Measurements from ENCODE around the gene GNL1. TPM values are rescaled to one million over a fixed set of nuclear protein-coding genes. Genes with fewer than 3 reads are reported as not detected.

Gene GNL1
- total RNA-seq, 1 experiment from 2014 or later = 34.7 TPM

DNA sequence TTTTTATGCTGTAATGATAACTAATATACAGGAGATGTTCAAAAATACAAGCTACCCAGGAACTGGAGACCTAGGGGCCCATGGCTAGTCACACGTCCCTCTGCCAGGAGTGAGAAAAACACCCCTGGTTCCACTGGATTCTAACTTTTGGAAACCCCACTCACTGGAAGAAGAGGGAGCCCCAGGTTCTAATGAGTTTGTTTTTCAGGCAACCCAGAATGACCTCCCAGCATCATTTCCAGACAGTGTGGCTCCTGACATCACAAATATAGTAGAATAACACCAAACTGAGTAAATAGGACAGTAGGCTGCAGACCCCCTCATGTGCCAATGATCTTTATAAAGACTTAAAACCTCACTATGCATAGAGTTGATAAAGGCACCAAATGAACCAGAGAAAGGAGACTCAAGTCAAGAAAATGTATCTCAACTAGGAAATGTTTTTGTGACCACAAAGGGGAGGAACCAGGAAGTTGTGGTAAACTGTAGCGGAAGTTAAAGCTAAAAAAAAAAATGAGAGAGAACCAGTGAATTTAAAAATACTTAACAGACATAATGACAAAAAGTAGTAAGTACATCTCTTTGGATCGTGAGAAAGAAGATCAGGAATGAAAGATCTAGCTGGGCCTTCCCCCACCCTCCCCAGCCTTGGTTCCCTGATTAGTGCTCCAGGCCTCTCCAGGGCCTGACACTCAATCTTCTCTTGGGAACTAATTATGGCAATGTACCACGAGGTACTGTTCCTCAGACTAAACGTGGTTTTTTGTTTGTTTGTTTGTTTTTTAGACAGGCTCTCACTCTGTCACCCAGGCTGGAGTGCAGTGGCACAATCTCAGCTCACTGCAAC lies 47.2 kb downstream of the GNL1 start:
- H3F3A ChIP-seq (ENCODE audit: low read length, unreplicated experiment) = no peaks in the 10 kb centered on the region
- H3K4me2 ChIP-seq (ENCODE audit: low read length) = no peak overlapping the region
- POLR2A ChIA-PET (ENCODE audit: unreplicated experiment) = interaction anchor here (0.7 kb wide), 1 partner anchor 12 kb away, joined by 3 read pairs; no protein-coding TSS in a partner anchor
- H3K9ac ChIP-seq (ENCODE audit: low read length) = no peak overlapping the region
- no peak overlapping the region for H3K4me3 ChIP-seq (ENCODE audit: low read length)
- CTCF ChIA-PET = no interaction called here
- DNase-seq (peak; percentile 25), ATAC-seq (no peak)
- no TSS peak for BruUV-seq (replicated peaks)
- 0 out of 2 replicates have a peak, but pooled peaks cover 7% of the 10 kb centered on the region for H3K4me1 ChIP-seq (ENCODE audit: insufficient read depth, low read length)
- intact Hi-C loops (cut with micrococcal nuclease) = no loop called here
- H3K9me3 ChIP-seq (ENCODE audit: low read length) = no peaks in the 10 kb centered on the region
- TF ChIP-seq CTCF (conservative IDR thresholded peaks at IDR 0.05; ENCODE audit: low read depth, low read length) = no peak
- TF ChIP-seq EZH2 (IDR thresholded peaks at IDR 0.05; ENCODE audit: low read length, unreplicated experiment) = no peak
- TF ChIP-seq EZH2phosphoT487 (IDR thresholded peaks at IDR 0.05; ENCODE audit: borderline replicate concordance, low read length) = no peak
- no peak overlapping the region for H3K27ac ChIP-seq (ENCODE audit: low read length)
- H3K27me3 ChIP-seq (ENCODE audit: low read length) = no peaks in the 10 kb centered on the region
- H3K9me2 ChIP-seq (replicated peaks; ENCODE audit: low read length) = no peaks in the 10 kb centered on the region
- no peaks in the 10 kb centered on the region for H4K20me1 ChIP-seq (ENCODE audit: low read length)
- no peaks in the 10 kb centered on the region for H3K36me3 ChIP-seq (ENCODE audit: low read depth, low read length)
- H3K79me2 ChIP-seq (ENCODE audit: low read length) = no peaks in the 10 kb centered on the region
- peak overlapping the region; percentile 40; the same call in 1 of the 2 replicates for H2AFZ ChIP-seq (ENCODE audit: low read length)

DNA sequence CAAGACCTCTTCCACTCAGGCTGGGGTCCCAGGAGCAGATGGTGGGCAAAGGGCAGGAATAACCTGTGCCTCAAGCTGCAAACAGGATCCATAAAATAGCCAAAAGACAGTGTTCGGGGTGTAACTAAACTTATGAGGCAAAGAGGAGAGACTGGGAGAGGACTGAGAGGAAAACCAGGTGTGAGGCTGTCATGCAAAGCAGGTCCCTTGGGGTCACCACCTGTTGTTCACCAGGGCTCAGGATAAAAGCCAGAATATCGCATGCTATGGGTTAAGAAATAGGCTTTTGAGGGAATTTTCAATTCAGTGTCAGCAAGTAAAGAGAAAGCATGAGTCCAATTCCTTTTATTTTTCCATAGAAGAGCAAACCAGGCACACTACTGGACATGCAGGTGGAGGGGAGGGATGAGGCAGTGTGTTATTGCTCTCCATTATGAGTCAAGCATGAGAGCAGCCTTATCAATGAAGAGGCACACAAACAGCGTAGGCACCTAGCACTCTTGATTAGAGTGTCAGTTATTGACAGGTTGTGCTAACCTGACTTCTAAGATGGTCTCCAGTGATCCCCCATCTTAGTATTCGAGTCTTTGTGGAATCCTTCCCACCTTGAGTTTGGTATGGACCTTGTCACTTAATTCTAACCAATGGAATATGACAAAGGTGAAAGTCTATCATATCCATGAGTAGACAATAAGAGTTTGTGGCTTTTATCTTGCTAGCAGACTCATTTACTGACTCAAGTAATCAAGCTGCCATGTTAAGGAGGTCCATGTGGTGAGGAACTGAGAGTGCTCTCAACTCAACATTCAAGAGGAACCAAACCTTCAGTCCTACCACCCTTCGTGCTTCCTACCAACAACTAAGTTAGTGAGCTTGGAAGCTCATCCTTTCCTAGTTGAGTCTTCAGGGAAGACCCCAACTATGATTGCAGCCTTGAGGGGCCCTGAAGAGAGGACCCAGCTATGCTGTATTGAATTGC lies 48.2 kb downstream of the GNL1 start:
- DNase-seq (no peak), ATAC-seq (no peak)
- ChIA-PET CTCF (no interaction called here), POLR2A (ENCODE audit: unreplicated experiment) (no interaction called here)
- H3K36me3 ChIP-seq (ENCODE audit: low read depth, low read length) = no peaks in the 10 kb centered on the region
- no peak overlapping the region for H2AFZ ChIP-seq (ENCODE audit: low read length)
- H3K4me2 ChIP-seq (ENCODE audit: low read length) = no peak overlapping the region
- intact Hi-C loops (cut with micrococcal nuclease) = no loop called here
- H4K20me1 ChIP-seq (ENCODE audit: low read length) = no peaks in the 10 kb centered on the region
- H3K4me3 ChIP-seq (ENCODE audit: low read length) = no peak overlapping the region
- no peaks in the 10 kb centered on the region for H3K27me3 ChIP-seq (ENCODE audit: low read length)
- no peaks in the 10 kb centered on the region for H3K79me2 ChIP-seq (ENCODE audit: low read length)
- H3K27ac ChIP-seq (ENCODE audit: low read length) = no peak overlapping the region
- no peak for TF ChIP-seq EZH2phosphoT487 (IDR thresholded peaks at IDR 0.05; ENCODE audit: borderline replicate concordance, low read length)
- TF ChIP-seq EZH2 (IDR thresholded peaks at IDR 0.05; ENCODE audit: low read length, unreplicated experiment) = no peak
- H3K4me1 ChIP-seq (ENCODE audit: insufficient read depth, low read length) = 0 out of 2 replicates have a peak, but pooled peaks cover 7% of the 10 kb centered on the region
- H3F3A ChIP-seq (ENCODE audit: low read length, unreplicated experiment) = no peaks in the 10 kb centered on the region
- no peaks in the 10 kb centered on the region for H3K9me3 ChIP-seq (ENCODE audit: low read length)
- no peaks in the 10 kb centered on the region for H3K9me2 ChIP-seq (replicated peaks; ENCODE audit: low read length)
- no TSS peak for BruUV-seq (replicated peaks)
- H3K9ac ChIP-seq (ENCODE audit: low read length) = no peak overlapping the region
